HG03457 (cell line): ENCODE results near the gene DHCR24.

Experiments
- ATAC-seq: cut with Tn5 transposase; IDR thresholded peaks from one replicate; pipeline ENCODE4 v1.9.1; 2021; ENCODE audit warnings: moderate number of reproducible peaks; ENCODE audit not compliant: unreplicated experiment

DHCR24 gene

DNA sequence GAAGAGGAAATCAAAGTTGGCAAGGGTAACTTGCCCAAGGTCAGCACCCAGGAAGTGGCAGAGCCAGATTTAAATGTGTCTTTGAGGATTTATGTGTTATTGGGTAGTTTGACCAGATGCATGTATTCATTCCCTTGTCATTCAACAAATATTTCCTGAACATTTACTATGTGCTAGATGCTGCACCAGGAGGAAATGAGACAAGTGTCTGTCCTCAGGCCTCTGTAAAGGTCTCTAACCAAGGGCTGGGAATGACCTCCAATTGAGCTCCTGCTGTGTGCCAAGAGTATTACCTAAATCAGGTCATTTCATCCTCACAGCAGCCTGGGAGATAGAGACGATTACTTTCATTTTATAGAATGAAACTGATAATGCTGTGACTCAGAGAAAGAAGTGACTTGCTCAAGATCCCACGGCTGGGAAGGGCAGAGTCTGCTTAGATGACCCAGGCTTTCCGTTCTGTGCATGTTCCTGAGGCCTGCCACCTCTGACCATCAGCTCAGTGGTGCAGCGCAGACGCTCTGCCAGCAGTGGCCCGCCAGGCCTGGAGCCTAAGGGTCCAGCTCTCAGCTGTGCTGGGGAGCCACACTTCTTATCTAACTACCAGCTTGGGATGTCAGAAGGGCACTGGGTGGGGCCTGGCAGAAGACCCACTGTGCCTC lies 82.4 kb downstream of the DHCR24 start:
- ATAC-seq = no peak

DNA sequence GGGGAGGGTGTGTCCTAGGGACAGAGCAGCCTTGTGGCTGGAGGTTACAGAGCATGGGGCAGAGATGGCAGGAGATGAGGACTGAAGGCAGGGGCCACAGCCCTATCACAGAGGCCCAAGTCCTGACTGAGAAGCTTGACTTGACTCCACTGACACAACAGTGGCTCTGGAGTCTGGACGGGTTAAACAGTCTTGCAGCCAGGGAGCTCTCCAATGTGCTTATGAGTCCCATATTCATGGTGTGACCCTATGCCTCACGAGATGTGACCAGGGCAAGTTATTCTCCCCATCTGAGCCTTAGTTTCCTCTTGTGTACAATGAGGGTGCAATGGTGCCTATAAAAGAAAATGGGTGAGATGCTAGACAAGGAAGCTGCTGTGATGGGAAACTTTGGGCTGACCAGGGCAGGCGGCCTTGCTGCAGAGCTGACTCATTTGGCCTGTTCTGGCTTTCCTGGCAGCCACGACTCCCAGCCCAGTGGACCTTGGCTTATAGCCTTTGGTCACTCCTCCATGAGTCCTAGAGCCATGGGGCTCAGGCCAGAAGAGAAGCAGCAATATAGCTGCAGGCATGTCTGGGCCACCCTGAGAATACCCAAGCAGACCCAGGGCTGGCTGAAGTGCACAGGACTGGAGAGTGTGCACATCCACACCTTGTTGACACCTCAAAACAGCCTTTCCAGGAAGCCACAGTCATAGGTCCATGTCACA lies 83.1 kb downstream of the DHCR24 start:
- no peak for ATAC-seq

DNA sequence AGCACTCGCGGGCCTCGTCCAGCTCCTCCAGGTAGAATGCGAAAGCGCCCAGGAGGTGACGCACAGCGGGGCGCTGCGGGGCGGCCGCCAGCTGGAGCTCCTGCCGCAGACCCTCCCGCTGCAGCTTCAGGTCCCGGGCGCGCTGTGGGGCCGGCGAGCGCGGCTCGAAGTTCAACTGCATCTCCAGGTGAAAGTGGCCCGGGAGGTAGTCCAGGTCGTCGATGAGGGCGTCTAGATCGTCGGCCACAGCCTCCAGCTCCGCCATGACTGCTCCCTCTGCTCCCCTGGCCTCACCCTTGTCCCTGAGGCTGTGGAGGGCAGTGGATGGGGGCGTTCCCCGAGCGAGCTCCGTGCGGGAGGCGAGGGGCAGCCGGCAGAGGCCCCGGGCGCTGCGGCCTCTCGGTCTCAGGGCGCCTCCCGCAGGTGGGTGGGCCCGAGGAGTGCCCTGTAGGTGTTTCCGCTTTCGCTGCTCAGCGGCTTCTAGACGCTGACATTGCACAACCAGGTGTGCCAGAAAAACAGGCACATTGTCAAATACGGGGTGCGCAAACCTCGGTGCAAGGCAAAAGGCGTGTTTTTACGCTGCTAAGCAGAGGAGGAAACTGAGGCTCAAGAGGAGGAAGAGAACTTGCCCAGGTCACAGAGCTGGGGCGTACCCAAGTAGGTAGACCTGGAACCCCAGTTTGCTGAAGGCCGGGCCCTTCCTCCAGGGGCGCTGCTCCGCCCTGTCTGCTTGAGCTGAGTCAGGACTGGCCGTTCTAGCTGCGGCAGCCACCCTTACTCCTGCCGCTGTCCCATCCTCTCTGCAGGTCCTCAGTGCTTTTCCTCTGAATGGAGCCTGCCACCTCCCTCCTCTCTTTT lies 85.9 kb downstream of the DHCR24 start, which contains the start of gene TTC22:
Gene TTC22, minus strand, starts transcription at position 425 of the 861 bp plus-strand sequence. Its CDS starts 160 bp downstream, at position 265.
- peak; percentile 80 for ATAC-seq

GRCh38 chr1:54800041-54800898 lies 86.7 kb downstream of the DHCR24 start:
- no peak for ATAC-seq
